CD4-positive, alpha-beta T cell treated with Interferon alpha-2 for 1 hour (primary cell): ENCODE results near the gene KIAA0825.

Experiments used
- DNase-seq, 2 donors: peaks; one replicate each; pipeline ENCODE4 v3.0.0-alpha.2; 2020 to 2022

The KIAA0825 gene

GRCh38 chr5:94309141-94309540, 309.3 kb downstream of the KIAA0825 start:
- DNase-seq, result no peak

DNA sequence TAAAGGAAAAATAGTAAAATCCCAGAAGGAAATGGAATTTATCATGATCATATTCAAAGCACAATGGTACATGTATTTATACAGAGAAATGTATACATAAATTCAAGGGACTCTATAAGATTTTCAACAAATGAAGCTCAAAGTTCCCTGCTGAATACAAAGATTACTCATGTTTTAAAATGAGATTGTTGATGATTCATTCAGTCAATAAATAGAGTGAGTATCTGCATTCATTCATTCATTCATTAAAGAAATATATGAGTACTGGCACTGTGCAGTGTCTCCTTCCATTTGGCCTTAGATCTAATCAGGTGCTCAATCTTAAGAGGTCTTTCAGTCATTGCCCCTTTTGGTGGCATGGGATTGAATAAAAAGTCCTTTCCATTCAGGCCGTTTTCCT, 310.0 kb downstream of the KIAA0825 start:
- no peak for DNase-seq

DNA sequence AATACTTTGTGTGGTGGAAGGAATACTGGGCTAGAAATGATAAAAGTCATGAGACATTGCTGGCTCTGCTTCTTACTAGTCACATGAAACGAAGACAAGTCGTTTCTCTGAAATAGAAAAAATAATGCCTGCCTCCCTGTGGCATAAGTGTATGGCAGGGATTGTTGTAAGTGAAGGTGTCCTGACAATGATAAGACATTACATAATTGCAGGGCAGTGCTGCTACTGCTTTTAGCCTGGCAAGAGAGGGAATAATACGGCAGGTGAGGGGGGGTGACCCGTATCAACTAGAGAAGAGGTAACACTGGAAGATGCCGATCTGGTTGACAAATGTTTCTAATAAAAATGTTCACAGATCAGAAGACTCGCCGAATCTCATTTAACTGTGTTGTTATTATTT, 314.3 kb downstream of the KIAA0825 start:
- DNase-seq, result no peak

DNA sequence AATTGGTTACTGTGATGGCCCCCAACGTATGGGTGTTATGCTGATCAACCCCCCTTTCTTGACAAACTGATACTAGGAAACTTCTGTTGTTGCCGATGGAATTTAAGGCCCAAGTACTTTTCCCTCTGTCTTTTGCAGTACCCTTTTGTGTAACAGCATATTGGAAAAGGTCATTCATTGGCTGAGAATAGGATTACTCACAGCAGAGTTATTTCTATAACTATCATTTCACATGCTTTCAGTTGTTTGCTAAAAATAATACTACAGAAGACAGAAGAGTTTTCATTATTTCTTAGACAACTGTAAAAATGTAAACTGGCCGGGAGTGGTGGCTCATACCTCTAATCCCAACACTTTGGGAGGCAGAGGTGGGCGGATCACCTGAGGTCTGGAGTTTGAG, 329.5 kb downstream of the KIAA0825 start:
- no peak for DNase-seq

DNA sequence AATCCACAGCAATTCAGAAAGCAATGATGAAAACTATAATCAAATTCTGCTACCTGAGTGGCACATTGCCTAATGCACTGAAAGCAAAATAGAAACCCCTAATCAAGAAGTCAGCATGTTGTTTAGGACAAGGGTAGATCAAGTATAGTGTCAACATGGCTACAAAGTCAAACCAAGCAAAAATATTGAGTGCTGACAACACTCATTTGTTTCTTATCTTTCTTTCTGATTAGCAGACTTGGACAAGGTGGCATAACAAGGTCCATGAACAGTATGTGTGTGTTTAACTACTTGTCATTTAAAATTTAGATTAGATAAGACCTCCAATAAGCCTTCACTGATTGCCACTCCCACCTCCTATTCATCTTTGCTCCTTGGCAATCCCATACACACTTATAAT, 332.4 kb downstream of the KIAA0825 start:
- no peak for DNase-seq

DNA sequence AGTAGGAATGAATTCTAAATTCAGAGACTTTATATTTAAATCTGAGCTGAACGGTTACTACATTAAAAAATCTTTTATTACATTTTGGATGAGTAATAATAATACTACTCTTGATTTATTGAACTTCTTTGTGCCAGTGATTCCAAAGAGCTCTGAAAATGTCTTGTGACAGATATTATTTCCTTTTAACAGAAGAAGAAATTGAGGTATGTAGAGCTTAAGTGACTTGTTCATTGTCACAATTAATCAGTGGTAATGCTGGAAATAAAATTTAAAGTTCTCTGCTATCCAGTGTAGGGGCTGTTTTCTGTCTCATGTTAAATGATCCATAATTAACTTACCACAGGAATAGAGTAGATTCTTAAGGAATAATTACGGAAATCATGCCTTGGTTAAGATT, 335.3 kb downstream of the KIAA0825 start:
- DNase-seq, result no peak

DNA sequence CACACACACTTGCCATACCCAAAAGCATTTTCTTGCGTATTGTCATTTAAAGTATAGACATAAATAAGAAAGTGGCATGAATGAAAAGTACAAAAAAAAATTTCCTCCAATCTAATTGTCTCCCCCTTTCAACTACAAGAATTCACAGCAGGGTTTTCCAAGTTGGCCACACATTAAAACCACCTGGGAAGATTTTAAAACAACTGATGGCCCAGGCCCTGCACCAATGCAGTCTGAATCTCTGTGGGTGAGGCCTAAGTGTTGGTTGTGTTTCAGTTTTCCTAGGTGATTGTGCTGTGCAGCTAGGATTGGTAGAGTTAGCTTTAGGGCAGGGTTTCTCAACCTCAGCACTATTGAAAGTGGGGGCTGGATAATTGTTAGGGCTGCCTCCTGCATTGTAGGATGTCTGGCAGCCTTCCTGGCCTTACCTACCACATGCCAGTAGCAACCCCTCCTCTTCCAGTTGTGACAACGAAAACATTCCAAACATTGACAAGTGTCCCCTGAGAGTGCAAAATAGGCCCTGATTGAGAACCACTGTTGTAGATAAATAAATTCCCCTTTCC, 337.1 kb downstream of the KIAA0825 start:
- no peak for DNase-seq

DNA sequence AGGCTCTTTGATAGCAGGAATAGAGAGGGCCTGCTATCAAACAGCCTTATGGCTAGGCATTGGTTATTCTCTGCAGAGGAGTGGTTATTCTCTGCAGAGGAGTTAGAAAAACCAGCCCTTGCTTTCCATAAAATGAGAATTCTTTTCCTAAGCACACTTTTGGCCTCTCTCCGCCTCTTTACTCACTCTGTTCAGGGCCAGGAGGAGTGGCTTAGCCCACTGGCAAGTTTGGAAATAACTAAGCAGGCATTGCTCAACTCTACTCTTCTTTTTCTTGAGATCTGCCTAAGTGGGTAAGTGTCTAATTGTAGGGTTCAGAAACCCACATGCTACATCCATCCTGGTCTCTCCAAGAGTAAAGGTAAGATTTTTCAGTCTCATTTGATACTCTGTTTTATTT, 341.7 kb downstream of the KIAA0825 start:
- no peak for DNase-seq

- DNase-seq, result no peak
Observed at GRCh38 chr5:94276048-94276447, 342.4 kb downstream of the KIAA0825 start.

DNA sequence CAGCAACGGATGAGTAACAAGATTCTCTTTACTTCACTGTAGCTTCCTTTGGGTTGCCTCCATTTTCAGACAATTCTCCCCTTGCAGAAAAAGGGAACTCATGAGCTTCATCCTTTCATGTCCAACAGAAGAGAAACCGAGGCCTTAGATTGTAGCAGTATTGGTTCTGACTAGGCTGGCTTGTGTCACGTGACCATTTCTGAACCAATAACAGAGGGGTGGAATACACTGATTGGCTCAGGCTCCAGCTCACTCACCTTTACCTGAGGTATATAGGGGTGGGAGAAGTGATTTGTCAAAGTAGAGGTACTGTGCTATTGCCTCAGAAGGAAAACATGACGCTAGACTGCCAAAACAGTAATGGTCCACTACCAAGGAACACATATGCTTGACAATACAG, 343.7 kb downstream of the KIAA0825 start:
- no peak for DNase-seq

- DNase-seq, result no peak
Observed at GRCh38 chr5:94268226-94268625, 350.2 kb downstream of the KIAA0825 start.

- no peak for DNase-seq
Observed at GRCh38 chr5:94267350-94267899, 351.0 kb downstream of the KIAA0825 start.

- DNase-seq, result no peak
Observed at GRCh38 chr5:94266170-94266569, 352.2 kb downstream of the KIAA0825 start.

DNA sequence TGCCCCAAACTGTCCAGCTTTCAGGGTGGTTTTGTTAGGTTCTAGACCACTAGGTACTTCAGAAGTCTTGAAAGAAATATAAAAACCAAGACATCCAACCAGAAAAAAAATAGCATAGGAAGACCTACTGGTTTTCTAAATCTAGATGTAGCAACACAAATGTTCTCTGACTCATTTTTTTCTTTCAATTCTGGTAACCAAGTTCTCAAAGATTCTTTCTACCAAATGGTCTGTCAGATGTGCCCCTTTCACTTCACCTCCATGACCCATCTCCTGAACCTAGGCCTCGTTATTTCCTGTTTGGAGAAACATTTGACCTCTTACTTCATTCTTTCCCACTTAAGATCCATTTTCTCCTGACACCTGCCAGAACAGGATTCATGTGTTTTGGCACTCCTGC, 355.3 kb downstream of the KIAA0825 start:
- DNase-seq, result no peak

- no peak for DNase-seq
Observed at GRCh38 chr5:94260096-94260495, 358.3 kb downstream of the KIAA0825 start.

DNA sequence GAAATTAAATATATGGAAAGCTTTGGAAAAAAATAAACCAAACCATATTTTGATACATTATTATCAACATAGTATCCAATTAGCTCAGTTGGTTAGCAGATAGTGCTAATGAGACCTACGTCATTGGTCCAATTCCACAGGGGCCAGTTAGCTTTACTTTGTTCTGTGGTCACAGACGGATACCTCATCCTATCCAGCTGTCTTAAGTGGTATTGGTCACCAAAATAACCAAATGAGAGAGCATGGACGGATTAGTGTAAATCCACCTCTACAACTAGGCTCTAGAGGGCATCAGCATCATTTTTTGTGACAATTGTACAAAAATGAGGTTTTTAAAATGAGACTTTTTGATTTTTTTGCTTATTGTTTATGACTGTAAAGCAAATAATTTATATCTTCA, 364.2 kb downstream of the KIAA0825 start:
- no peak for DNase-seq

DNA sequence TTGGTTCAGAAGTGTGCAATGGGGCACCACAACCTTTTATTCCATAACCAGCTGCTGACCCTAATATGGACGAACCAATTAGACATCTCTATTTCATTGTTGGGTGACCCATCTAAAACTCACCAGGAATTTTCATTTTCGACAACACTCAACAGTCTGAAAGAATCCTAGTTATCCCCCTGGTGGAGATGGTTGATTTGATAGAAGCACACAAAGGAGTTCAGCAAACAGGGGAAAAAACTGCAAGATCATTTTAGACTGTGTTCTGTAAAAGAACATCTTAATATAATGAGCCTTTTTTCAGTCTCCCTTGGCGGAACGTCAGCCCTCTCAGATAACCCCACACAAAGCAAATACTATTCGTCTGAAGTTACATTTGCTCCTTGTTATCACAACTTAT, 367.4 kb downstream of the KIAA0825 start:
- no peak for DNase-seq

DNA sequence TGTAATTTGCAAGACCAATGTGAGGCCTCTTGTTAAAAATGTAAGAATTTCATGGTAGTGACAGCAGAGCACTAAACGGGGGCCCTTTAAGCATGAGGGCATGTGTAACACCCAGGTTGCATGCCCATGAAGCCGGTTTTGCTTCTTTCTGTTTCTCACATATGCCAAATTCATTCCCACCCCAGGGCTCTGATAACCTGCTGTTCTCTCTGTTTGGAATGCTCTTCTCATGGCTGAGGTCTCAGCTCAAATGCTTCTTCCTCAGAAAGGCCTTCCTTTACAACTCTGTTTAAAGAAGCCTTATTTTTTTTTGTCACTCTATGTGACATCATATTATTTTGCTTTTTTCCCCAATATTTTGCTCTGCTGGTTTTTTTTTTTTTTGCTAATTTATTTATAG, 369.0 kb downstream of the KIAA0825 start:
- DNase-seq, result no peak

- no peak for DNase-seq
Observed at GRCh38 chr5:94248175-94248875, 370.1 kb downstream of the KIAA0825 start.

DNA sequence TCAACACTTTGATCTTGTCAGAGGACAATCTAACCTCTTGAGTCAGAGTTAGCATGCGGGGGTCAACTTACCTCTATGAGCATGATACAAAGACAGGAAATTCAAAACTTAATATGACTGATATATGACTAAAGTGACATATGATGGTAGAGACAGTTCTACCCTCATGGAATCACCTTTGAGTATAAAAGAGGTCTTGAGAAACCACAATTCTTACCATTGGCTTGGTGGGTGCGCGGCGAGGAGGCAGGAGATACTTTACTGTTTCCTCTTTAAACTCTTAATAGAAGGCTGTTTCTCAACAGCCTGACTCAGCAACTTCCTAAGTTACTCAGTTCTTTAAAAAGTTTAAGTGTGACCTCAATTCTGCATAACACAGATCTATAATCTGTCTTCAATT, 372.8 kb downstream of the KIAA0825 start:
- DNase-seq, result no peak

GRCh38 chr5:94244921-94245320, 373.5 kb downstream of the KIAA0825 start:
- DNase-seq, result no peak

- no peak for DNase-seq
Observed at GRCh38 chr5:94243612-94244011, 374.8 kb downstream of the KIAA0825 start.

GRCh38 chr5:94240993-94241651, 377.3 kb downstream of the KIAA0825 start:
- no peak for DNase-seq

- DNase-seq, result no peak
Observed at GRCh38 chr5:94240596-94240992, 377.8 kb downstream of the KIAA0825 start.
